Central memory CD4-positive, alpha-beta T cell (primary cell): ENCODE results near the gene CALML5.
"Not testable (repeated sequence)": the region's sequence is repeated elsewhere in the genome, so short reads cannot be mapped to it uniquely, and the experiment has no call there.

Experiments
- DNase-seq: peaks from one replicate; pipeline ENCODE4 v3.0.0; 2022

Gene CALML5

GRCh38 chr10:5479481-5480161, 19.7 kb downstream of the CALML5 start:
- no peak for DNase-seq

- no peak for DNase-seq
Observed at GRCh38 chr10:5478694-5479305, 20.6 kb downstream of the CALML5 start.

GRCh38 chr10:5477948-5478693, 21.2 kb downstream of the CALML5 start:
- DNase-seq, result no peak

- no peak for DNase-seq
Observed at GRCh38 chr10:5476918-5477525, 22.3 kb downstream of the CALML5 start.

GRCh38 chr10:5475974-5476807, 23.2 kb downstream of the CALML5 start:
- DNase-seq, result not testable (repeated sequence)

GRCh38 chr10:5475088-5475487, 24.3 kb downstream of the CALML5 start:
- not testable (repeated sequence) for DNase-seq

- DNase-seq, result not testable (repeated sequence)
Observed at GRCh38 chr10:5474642-5475041, 24.7 kb downstream of the CALML5 start.

- no peak for DNase-seq
Observed at GRCh38 chr10:5470062-5470751, 29.2 kb downstream of the CALML5 start.

- DNase-seq, result no peak
Observed at GRCh38 chr10:5469353-5470061, 29.9 kb downstream of the CALML5 start.

GRCh38 chr10:5468262-5469106, 30.9 kb downstream of the CALML5 start:
- DNase-seq, result no peak

GRCh38 chr10:5467634-5468255, 31.6 kb downstream of the CALML5 start:
- DNase-seq, result no peak

GRCh38 chr10:5467207-5467535, 32.2 kb downstream of the CALML5 start:
- no peak for DNase-seq

GRCh38 chr10:5466451-5467206, 32.7 kb downstream of the CALML5 start:
- DNase-seq, result no peak

GRCh38 chr10:5465976-5466450, 33.4 kb downstream of the CALML5 start:
- no peak for DNase-seq

GRCh38 chr10:5464546-5464945, 34.8 kb downstream of the CALML5 start:
- DNase-seq, result no peak

- DNase-seq, result no peak
Observed at GRCh38 chr10:5462841-5463293, 36.5 kb downstream of the CALML5 start.

- no peak for DNase-seq
Observed at GRCh38 chr10:5461914-5462840, 37.2 kb downstream of the CALML5 start.

- no peak for DNase-seq
Observed at GRCh38 chr10:5461203-5461588, 38.2 kb downstream of the CALML5 start.
